ENCODE results near the gene IVD.

IVD gene

GRCh38 chr15:40414816-40415215, 9.2 kb downstream of the IVD start:
- DNase-seq (ENCODE audit: low read depth in 2 of 2) = no peak

- DNase-seq (ENCODE audit: low read depth in 2 of 2) = no peak
These were observed 9.6 kb downstream of the IVD start for GRCh38 chr15:40415226-40415625.

- no peak for DNase-seq (ENCODE audit: low read depth in 2 of 2)
These were observed 10.5 kb downstream of the IVD start for GRCh38 chr15:40416056-40416455.

- no peak for DNase-seq (ENCODE audit: low read depth in 2 of 2)
These were observed 12.5 kb downstream of the IVD start for GRCh38 chr15:40418126-40418525.

- no peak for DNase-seq (ENCODE audit: low read depth in 2 of 2)
These were observed 14.6 kb downstream of the IVD start for GRCh38 chr15:40420071-40420713.

GRCh38 chr15:40420793-40421192, 15.2 kb downstream of the IVD start:
- DNase-seq (ENCODE audit: low read depth in 2 of 2) = no peak

- peak; percentile 62 to 63 for DNase-seq (ENCODE audit: low read depth in 2 of 2)
These were observed 15.9 kb downstream of the IVD start for GRCh38 chr15:40421246-40422157.

- no peak for DNase-seq (ENCODE audit: low read depth in 2 of 2)
These were observed 19.0 kb downstream of the IVD start for GRCh38 chr15:40424483-40425115.

- DNase-seq (ENCODE audit: low read depth in 2 of 2) = no peak
These were observed 20.1 kb downstream of the IVD start for GRCh38 chr15:40425681-40426080.

GRCh38 chr15:40427188-40427587, 21.6 kb downstream of the IVD start:
- no peak for DNase-seq (ENCODE audit: low read depth in 2 of 2)

- DNase-seq (ENCODE audit: low read depth in 2 of 2) = no peak
These were observed 22.6 kb downstream of the IVD start for GRCh38 chr15:40428185-40428584.

- DNase-seq (ENCODE audit: low read depth in 2 of 2) = no peak
These were observed 23.6 kb downstream of the IVD start for GRCh38 chr15:40429068-40429710.

- DNase-seq (ENCODE audit: low read depth in 2 of 2) = no peak
These were observed 24.7 kb downstream of the IVD start for GRCh38 chr15:40430271-40430805.

- DNase-seq (ENCODE audit: low read depth in 2 of 2) = no peak
These were observed 29.6 kb downstream of the IVD start for GRCh38 chr15:40435023-40435709.

- no peak for DNase-seq (ENCODE audit: low read depth in 2 of 2)
These were observed 30.1 kb downstream of the IVD start for GRCh38 chr15:40435710-40436089.

- no peak for DNase-seq (ENCODE audit: low read depth in 2 of 2)
These were observed 30.7 kb downstream of the IVD start for GRCh38 chr15:40436116-40436891.

GRCh38 chr15:40436892-40437751, 31.5 kb downstream of the IVD start:
- no peak for DNase-seq (ENCODE audit: low read depth in 2 of 2)

- DNase-seq (ENCODE audit: low read depth in 2 of 2) = no peak
These were observed 32.4 kb downstream of the IVD start for GRCh38 chr15:40437752-40438687.
